Sigmoid colon (tissue), 7 donors: ENCODE measurements around the gene CALY. TPM values are rescaled to one million over a fixed set of nuclear protein-coding genes. Genes with fewer than 3 reads are reported as not detected.
"Not testable (repeated sequence)": the region's sequence is repeated elsewhere in the genome, so short reads cannot be mapped to it uniquely, and the experiment has no call there.

Source experiments
- DNase-seq: peaks from one replicate; pipeline ENCODE4 v3.0.0-alpha.2; 2019
- H3K27ac ChIP-seq, 4 donors: fragments of 200-600 bp; sonication (generic); one replicate each; pipeline ENCODE4 v1.5.1; 2016 to 2019; ENCODE audit warnings: mild to moderate bottlenecking in 1 of 4
- H3K27me3 ChIP-seq, 3 donors: fragments of 200-600 bp; sonication (generic); one replicate each; pipeline ENCODE4 v1.5.1; 2019; ENCODE audit warnings: mild to moderate bottlenecking in 1 of 3
- H3K36me3 ChIP-seq, 4 donors: fragments of 200-600 bp; sonication (generic); one replicate each; pipeline ENCODE4 v1.5.1; 2016 to 2019
- H3K4me1 ChIP-seq, 4 donors: fragments of 200-600 bp; sonication (generic); one replicate each; pipeline ENCODE4 v1.5.1; 2017 to 2019
- H3K4me3 ChIP-seq, 4 donors: fragments of 200-600 bp; sonication (generic); one replicate each; pipeline ENCODE4 v1.5.1; 2017 to 2019; ENCODE audit warnings: mild to moderate bottlenecking in 2 of 4, moderate library complexity in 1 of 4
- H3K9me3 ChIP-seq, 4 donors: fragments of 200-600 bp in 3 of 4; sonication (generic) in 3 of 4; one replicate each; pipeline versions ENCODE4 v1.5.1 to v1.6.1; 2013 to 2019
- CTCF ChIP-seq, 4 experiments: fragments of 450-650 bp in 3 of 4; fragments of 200-600 bp in 1 of 4; IDR thresholded peaks; one replicate each; pipeline ENCODE4 v1.5.1; 2016 to 2019; ENCODE audit warnings: antibody characterized with exemption in 4 of 4, mild to moderate bottlenecking in 3 of 4, moderate library complexity in 2 of 4
- EP300 ChIP-seq, 4 donors: sonication (generic); formaldehyde crosslinking; IDR thresholded peaks; one replicate each; pipeline ENCODE4 v1.6.1; 2017; ENCODE audit warnings: antibody characterized with exemption in 4 of 4
- POLR2A ChIP-seq, 2 donors: fragments of 450-650 bp; IDR thresholded peaks; one replicate each; pipeline ENCODE4 v1.6.1; 2016; ENCODE audit warnings: antibody characterized with exemption in 2 of 2, mild to moderate bottlenecking in 2 of 2, moderate library complexity in 2 of 2
- POLR2AphosphoS5 ChIP-seq, 4 donors: sonication (generic); formaldehyde crosslinking; IDR thresholded peaks; one replicate each; pipeline ENCODE4 v1.6.1; 2017; ENCODE audit warnings: antibody characterized with exemption in 4 of 4
- WGBS, 2 donors: extraction: QIAGEN DNeasy Blood & Tissue Kit; methylation state at CpG; one replicate each; pipeline ENCODE4 v1.1.7; 2013; 5-methylcytosine and 5-hydroxymethylcytosine counted together
- intact Hi-C: fragments of 100-400 bp; cut with DNase I; formaldehyde crosslinking; loops from one replicate; pipeline ENCODE4 v1.15.1; 2023
- polyA plus RNA-seq, 3 donors: library from polyadenylated mRNA; stranded (reverse); fragments of 200-250 nt; gene quantifications; one replicate each; pipeline ENCODE4 v1.2.3, GENCODE V29; 2013
- total RNA-seq, 4 donors: library from RNA; depleted of rRNA; stranded (reverse); fragments of >200 nt; gene quantifications; one replicate each; pipeline ENCODE4 v1.1.0, GENCODE V29; 2016
- donor health status: healthy with polysubstance abuse.
- donor health status: Bipolar disorder and iron deficiency.
- donor health status: healthy.

CALY gene
- total and polyA plus RNA-seq, 7 donors: 1.3 to 6.8 (median 5.0) TPM; not detected in 2

- DNase-seq: no peak
- peaks cover 0 to 31% (median 25%) of the 10 kb centered on the region in 4 donors for H3K4me1 ChIP-seq
- H3K4me3 ChIP-seq: peak overlapping the region in 3 of 4 donors; percentile 35 to 50 (median 48)
- H3K9me3 ChIP-seq: no peaks in the 10 kb centered on the region
- H3K27ac ChIP-seq: no peak overlapping the region
- H3K36me3 ChIP-seq: no peaks in the 10 kb centered on the region
- peaks cover 38 to 78% (median 51%) of the 10 kb centered on the region in 3 donors for H3K27me3 ChIP-seq
- 36 to 38% methylated on average over 9 of the region's 9 CpGs for WGBS, 2 donors
- intact Hi-C loops: loop anchor here (5.0 kb wide), 1 partner anchor 66 kb away; the partner anchor contains the start of gene MTG1
- TF ChIP-seq POLR2AphosphoS5 (IDR thresholded peaks at IDR 0.05): no peak
- TF ChIP-seq POLR2A (IDR thresholded peaks at IDR 0.05): no peak
- no peak for TF ChIP-seq EP300 (IDR thresholded peaks at IDR 0.05)
- TF ChIP-seq CTCF (IDR thresholded peaks at IDR 0.05): no peak
These were observed 10.5 kb downstream of the CALY start for GRCh38 chr10:133326223-133326551.

- no peaks in the 10 kb centered on the region for H3K9me3 ChIP-seq
- intact Hi-C loops: loop anchor here (5.0 kb wide), 1 partner anchor 67 kb away; the partner anchor contains the start of gene MTG1
- 2% methylated on average over 91 of the region's 91 CpGs for WGBS, 2 donors
- H3K27me3 ChIP-seq: peaks cover 38 to 78% (median 48%) of the 10 kb centered on the region in 3 donors
- TF ChIP-seq POLR2A (IDR thresholded peaks at IDR 0.05): no peak
- no peak for TF ChIP-seq CTCF (IDR thresholded peaks at IDR 0.05)
- TF ChIP-seq POLR2AphosphoS5 (IDR thresholded peaks at IDR 0.05): no peak
- TF ChIP-seq EP300 (IDR thresholded peaks at IDR 0.05): no peak
- peak overlapping the region; percentile 15 to 50 (median 42) for H3K4me3 ChIP-seq
- H3K27ac ChIP-seq: peak overlapping the region in 1 of 4 donors; percentile 4
- peaks cover 0 to 31% (median 25%) of the 10 kb centered on the region in 4 donors for H3K4me1 ChIP-seq
- DNase-seq: no peak
- H3K36me3 ChIP-seq: no peaks in the 10 kb centered on the region
These were observed 11.1 kb downstream of the CALY start for GRCh38 chr10:133325440-133326222.

- H3K27ac ChIP-seq: peak overlapping the region in 1 of 4 donors; percentile 4
These were observed 11.8 kb downstream of the CALY start for GRCh38 chr10:133324857-133325260.

GRCh38 chr10:133324198-133324792, 12.4 kb downstream of the CALY start:
- Histone ChIP-seq H3K27me3 (peaks cover 36 to 78% (median 55%) of the 10 kb centered on the region in 3 donors), H3K27ac (no peak overlapping the region), H3K36me3 (no peaks in the 10 kb centered on the region), H3K4me3 (no peak overlapping the region), H3K9me3 (no peaks in the 10 kb centered on the region), H3K4me1 (peaks cover 0 to 23% (median 17%) of the 10 kb centered on the region in 4 donors)
- intact Hi-C loops: no loop called here
- TF ChIP-seq POLR2AphosphoS5 (IDR thresholded peaks at IDR 0.05) (no peak), EP300 (IDR thresholded peaks at IDR 0.05) (no peak)
- DNase-seq: no peak
- 3 to 10% methylated on average over 13 of the region's 13 CpGs for WGBS, 2 donors

More at GRCh38 chr10:133324857-133325260, 11.8 kb downstream of the CALY start:
- no peak for TF ChIP-seq POLR2AphosphoS5 (IDR thresholded peaks at IDR 0.05)
- TF ChIP-seq EP300 (IDR thresholded peaks at IDR 0.05): no peak
- TF ChIP-seq POLR2A (IDR thresholded peaks at IDR 0.05): no peak
- TF ChIP-seq CTCF (IDR thresholded peaks at IDR 0.05): no peak
- peaks cover 0 to 29% (median 23%) of the 10 kb centered on the region in 4 donors for H3K4me1 ChIP-seq
- 15 to 27% methylated on average over 20 of the region's 20 CpGs for WGBS, 2 donors
- peaks cover 38 to 78% (median 50%) of the 10 kb centered on the region in 3 donors for H3K27me3 ChIP-seq
- H3K4me3 ChIP-seq: peak overlapping the region in 2 of 4 donors; percentile 48 to 50
- H3K36me3 ChIP-seq: no peaks in the 10 kb centered on the region
- intact Hi-C loops: loop anchor here (5.0 kb wide), 1 partner anchor 67 kb away; the partner anchor contains the start of gene MTG1
- no peak for DNase-seq
- H3K9me3 ChIP-seq: no peaks in the 10 kb centered on the region

- intact Hi-C loops, H3K36me3 ChIP-seq, H3K9me3 ChIP-seq, H3K4me3 ChIP-seq, H3K27ac ChIP-seq, DNase-seq: not testable (repeated sequence)
- WGBS, 2 donors: 87 to 88% methylated on average over 12 of the region's 14 CpGs
- Histone ChIP-seq H3K27me3 (peaks cover 18 to 67% (median 43%) of the 10 kb centered on the region in 3 donors), H3K4me1 (peaks cover 0 to 28% (median 22%) of the 10 kb centered on the region in 4 donors)
These were observed 14.5 kb downstream of the CALY start for GRCh38 chr10:133322064-133322709.

GRCh38 chr10:133320852-133321422, 15.8 kb downstream of the CALY start:
- WGBS, 2 donors: 94 to 97% methylated on average over 6 of the region's 6 CpGs
- H3K36me3 ChIP-seq, H3K27ac ChIP-seq, DNase-seq, H3K4me3 ChIP-seq, H3K9me3 ChIP-seq, intact Hi-C loops: not testable (repeated sequence)
- H3K27me3 ChIP-seq: peaks cover 5 to 54% (median 31%) of the 10 kb centered on the region in 3 donors
- H3K4me1 ChIP-seq: peaks cover 0 to 24% (median 19%) of the 10 kb centered on the region in 4 donors
